Measurements from ENCODE around the gene NDUFA13.

NDUFA13 gene

GRCh38 chr19:19540064-19540714 lies 24.2 kb downstream of the NDUFA13 start:
- no peak for DNase-seq (ENCODE audit: extremely low read depth, low read depth)
- TF ChIP-seq, protein P1, sequence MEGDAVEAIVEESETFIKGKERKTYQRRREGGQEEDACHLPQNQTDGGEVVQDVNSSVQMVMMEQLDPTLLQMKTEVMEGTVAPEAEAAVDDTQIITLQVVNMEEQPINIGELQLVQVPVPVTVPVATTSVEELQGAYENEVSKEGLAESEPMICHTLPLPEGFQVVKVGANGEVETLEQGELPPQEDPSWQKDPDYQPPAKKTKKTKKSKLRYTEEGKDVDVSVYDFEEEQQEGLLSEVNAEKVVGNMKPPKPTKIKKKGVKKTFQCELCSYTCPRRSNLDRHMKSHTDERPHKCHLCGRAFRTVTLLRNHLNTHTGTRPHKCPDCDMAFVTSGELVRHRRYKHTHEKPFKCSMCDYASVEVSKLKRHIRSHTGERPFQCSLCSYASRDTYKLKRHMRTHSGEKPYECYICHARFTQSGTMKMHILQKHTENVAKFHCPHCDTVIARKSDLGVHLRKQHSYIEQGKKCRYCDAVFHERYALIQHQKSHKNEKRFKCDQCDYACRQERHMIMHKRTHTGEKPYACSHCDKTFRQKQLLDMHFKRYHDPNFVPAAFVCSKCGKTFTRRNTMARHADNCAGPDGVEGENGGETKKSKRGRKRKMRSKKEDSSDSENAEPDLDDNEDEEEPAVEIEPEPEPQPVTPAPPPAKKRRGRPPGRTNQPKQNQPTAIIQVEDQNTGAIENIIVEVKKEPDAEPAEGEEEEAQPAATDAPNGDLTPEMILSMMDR (IDR thresholded peaks at IDR 0.05; ENCODE audit: low read depth, low read length, missing control alignments) = no peak
- no peak overlapping the region for H3K4me3 ChIP-seq (replicated peaks; ENCODE audit: low read depth, low read length)

DNA sequence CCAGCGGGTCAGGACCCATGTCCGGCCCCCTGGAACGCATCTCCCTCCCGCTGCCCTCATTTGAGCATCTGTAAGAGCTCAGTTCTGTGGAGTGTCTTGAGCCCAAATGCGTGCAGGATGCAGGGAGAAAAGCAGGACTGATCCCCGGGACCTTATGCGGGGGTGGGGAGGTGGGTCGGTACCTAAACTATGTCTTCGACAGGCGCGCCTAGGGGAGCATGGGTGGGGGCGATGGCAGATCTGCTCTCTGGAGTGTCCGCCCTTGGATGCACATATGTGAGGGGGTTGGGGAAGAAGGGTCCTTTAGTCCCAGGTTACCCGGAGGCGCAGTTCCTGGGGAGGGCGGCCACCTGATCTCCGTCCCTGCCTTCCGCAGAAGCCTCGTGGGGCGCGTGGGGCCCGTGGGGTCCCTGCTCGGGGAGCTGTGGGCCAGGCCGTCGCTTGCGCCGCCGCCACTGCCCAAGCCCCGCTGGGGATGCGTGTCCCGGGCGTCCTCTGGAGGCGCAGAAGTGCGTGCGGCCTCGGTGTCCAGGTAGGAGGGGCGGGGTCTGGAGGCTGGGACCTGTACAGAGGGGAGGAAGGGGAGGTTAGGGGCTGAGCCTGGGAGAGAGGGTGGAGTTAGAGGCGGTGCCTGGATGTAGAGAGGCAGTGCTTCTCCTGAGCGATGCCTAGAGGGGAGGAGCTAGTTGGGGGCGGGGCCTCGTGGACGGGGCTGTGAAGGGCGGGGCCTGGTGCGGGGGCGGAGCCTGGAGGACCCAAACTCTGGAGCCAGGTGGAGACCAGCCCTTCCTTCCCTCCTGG lies 24.9 kb downstream of the NDUFA13 start:
- 0 out of 2 replicates have a peak overlapping the region, but pooled peaks have one; percentile 7 for H3K4me3 ChIP-seq (replicated peaks; ENCODE audit: low read depth, low read length)
- DNase-seq (ENCODE audit: extremely low read depth, low read depth) = no peak
- TF ChIP-seq, protein P1 (IDR thresholded peaks at IDR 0.05; ENCODE audit: low read depth, low read length, missing control alignments) = no peak

DNA sequence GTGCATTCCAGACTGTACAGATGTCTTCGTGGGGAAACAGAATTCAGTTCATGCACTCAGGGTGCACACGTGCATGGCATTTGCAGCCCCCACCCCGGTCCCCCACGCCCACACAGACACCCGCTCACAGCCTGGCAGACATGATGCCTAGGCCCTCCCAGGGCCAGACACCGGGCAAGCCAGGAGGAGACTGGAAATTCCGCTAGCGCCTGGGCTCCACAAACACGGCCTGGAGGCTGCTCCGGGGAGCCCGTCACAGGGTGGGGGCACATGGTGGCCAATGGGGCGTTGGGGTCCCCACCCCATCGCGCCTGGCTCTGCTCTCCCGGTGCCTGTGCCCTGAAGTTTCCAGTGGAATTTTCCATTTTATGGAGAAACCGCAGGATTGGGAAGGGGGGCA lies 25.6 kb downstream of the NDUFA13 start:
- TF ChIP-seq, protein P1 (IDR thresholded peaks at IDR 0.05; ENCODE audit: low read depth, low read length, missing control alignments) = no peak
- H3K4me3 ChIP-seq (replicated peaks; ENCODE audit: low read depth, low read length) = no peak overlapping the region
- no peak for DNase-seq (ENCODE audit: extremely low read depth, low read depth)

- H3K4me3 ChIP-seq (replicated peaks; ENCODE audit: low read depth, low read length) = no peak overlapping the region
- TF ChIP-seq, protein P1 (IDR thresholded peaks at IDR 0.05; ENCODE audit: low read depth, low read length, missing control alignments) = no peak
- no peak for DNase-seq (ENCODE audit: extremely low read depth, low read depth)
Observed at GRCh38 chr19:19542507-19542906, 26.5 kb downstream of the NDUFA13 start.

- TF ChIP-seq, protein P1 (IDR thresholded peaks at IDR 0.05; ENCODE audit: low read depth, low read length, missing control alignments) = no peak
- no peak overlapping the region for H3K4me3 ChIP-seq (replicated peaks; ENCODE audit: low read depth, low read length)
- DNase-seq (ENCODE audit: extremely low read depth, low read depth) = no peak
Observed at GRCh38 chr19:19543101-19543500, 27.1 kb downstream of the NDUFA13 start.

GRCh38 chr19:19543640-19544039 lies 27.6 kb downstream of the NDUFA13 start:
- no peak for DNase-seq (ENCODE audit: extremely low read depth, low read depth)
- TF ChIP-seq, protein P1 (IDR thresholded peaks at IDR 0.05; ENCODE audit: low read depth, low read length, missing control alignments) = no peak
- H3K4me3 ChIP-seq (replicated peaks; ENCODE audit: low read depth, low read length) = no peak overlapping the region
